K562 (cell line): Measurements from ENCODE around the gene NIPA2.

ENCODE experiments used
- ATF3 ChIP-seq, 2 experiments: fragments of 450-650 bp in 1 of 2; sonication (generic) in 1 of 2; formaldehyde crosslinking in 1 of 2; IDR thresholded peaks in 1 of 2; conservative IDR thresholded peaks in 1 of 2; 2 replicates each; pipeline versions ENCODE4 v1.6.1 to v1.8.1; 2016 to 2023; ENCODE audit warnings: mild to moderate bottlenecking in 2 of 2, moderate library complexity in 2 of 2, inconsistent platforms in 1 of 2, missing genetic modification reagents in 1 of 2
- CTCF ChIP-seq, 3 experiments: IDR thresholded peaks in 2 of 3; conservative IDR thresholded peaks in 1 of 3; 2 replicates each; pipeline ENCODE4 v1.5.1; 2011 to 2012; ENCODE audit warnings: low read length in 3 of 3, mild to moderate bottlenecking in 3 of 3, control low read depth in 2 of 3, improper control_type of control experiment in 1 of 3, inconsistent platforms in 1 of 3, low read depth in 1 of 3, mixed read lengths in 1 of 3, moderate library complexity in 1 of 3; ENCODE audit not compliant: insufficient read depth in 2 of 3
- E4F1 ChIP-seq: fragments of 250-450 bp; sonication (Bioruptor Pico); IDR thresholded peaks from 2 replicates; pipeline ENCODE4 v1.5.0; 2021; ENCODE audit warnings: mild to moderate bottlenecking, borderline replicate concordance
- FOXJ2 ChIP-seq: fragments of 200-800 bp; sonication (Bioruptor generic); IDR thresholded peaks from 2 replicates; pipeline ENCODE4 v1.6.1; 2016; ENCODE audit warnings: missing genetic modification characterization, missing compliant biosample characterization
- FOXK2 ChIP-seq, 2 experiments: fragments of 450-650 bp; IDR thresholded peaks in 1 of 2; conservative IDR thresholded peaks in 1 of 2; 2 replicates each; pipeline ENCODE4 v1.6.1; 2016; ENCODE audit warnings: low read depth in 2 of 2, mild to moderate bottlenecking in 1 of 2
- MCM7 ChIP-seq, 2 experiments: fragments of 450-650 bp; IDR thresholded peaks; 2 replicates each; pipeline ENCODE4 v1.6.1; 2016 to 2018
- POLR2AphosphoS5 ChIP-seq: IDR thresholded peaks from 2 replicates; pipeline ENCODE4 v1.6.1; 2011; ENCODE audit warnings: mild to moderate bottlenecking, low read depth, low read length, moderate library complexity; ENCODE audit not compliant: control insufficient read depth, insufficient read depth
- ZNF274 ChIP-seq: IDR thresholded peaks from 2 replicates; pipeline ENCODE4 v1.6.1; 2011; ENCODE audit warnings: low read depth, mild to moderate bottlenecking, low read length, moderate library complexity, borderline replicate concordance
- ZNF609 ChIP-seq: sonication (generic); formaldehyde crosslinking; IDR thresholded peaks from 2 replicates; pipeline ENCODE4 v1.8.1; 2023; ENCODE audit warnings: missing genetic modification reagents, mild to moderate bottlenecking, borderline replicate concordance

- TF ChIP-seq MCM7 (IDR thresholded peaks at IDR 0.05) (no peak), POLR2AphosphoS5 (no peak), FOXJ2 (tag) (no peak), ATF3 (IDR thresholded peaks at IDR 0.05) (no peak), ATF3 (CRISPR knock-in tag; conservative IDR thresholded peaks at IDR 0.05) (no peak), CTCF (IDR thresholded peaks at IDR 0.05 in 2 of 3, conservative IDR thresholded peaks at IDR 0.05 in 1 of 3; ENCODE audit: insufficient read depth in 2 of 3, low read depth in 1 of 3, low read length in 3 of 3) (no peak), ZNF274 (no peak), FOXK2 (conservative IDR thresholded peaks at IDR 0.05 in 1 of 2, IDR thresholded peaks at IDR 0.05 in 1 of 2; ENCODE audit: low read depth in 2 of 2) (no peak), E4F1 (CRISPR knock-in tag) (no peak), ZNF609 (no peak)
These were observed 7.0 kb upstream of the NIPA2 start for GRCh38 chr15:22831473-22831872.
